Measurements from ENCODE around the gene EYS. TPM values are rescaled to one million over a fixed set of nuclear protein-coding genes. Genes with fewer than 3 reads are reported as not detected.
"Not testable (repeated sequence)": the region's sequence is repeated elsewhere in the genome, so short reads cannot be mapped to it uniquely, and the experiment has no call there.

Gene EYS
- total RNA-seq, 2 experiments from 2014 or later: not detected

DNA sequence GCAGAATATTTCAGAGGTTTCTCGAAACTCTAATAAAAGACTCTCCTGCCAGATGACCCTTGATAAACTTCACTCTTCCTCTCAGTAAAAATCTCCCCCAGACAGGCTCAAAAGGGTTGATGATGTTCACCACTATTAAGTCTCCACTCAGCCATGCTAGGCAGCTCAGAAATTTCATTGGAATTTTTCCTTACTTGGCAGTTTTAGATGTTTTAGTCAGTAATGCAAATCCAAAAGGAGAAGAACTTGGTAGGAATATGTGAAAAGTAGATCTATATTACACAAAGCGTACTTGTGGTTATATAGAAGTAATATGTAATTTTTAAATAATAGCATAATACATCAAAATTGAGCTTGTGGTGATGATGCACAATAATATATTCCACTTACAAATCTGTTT lies 1738.4 kb downstream of the EYS start:
- POLR2A ChIA-PET: interaction anchor here (0.6 kb wide), 1 partner anchor 48 kb away, joined by 4 read pairs; no protein-coding TSS in a partner anchor
- DNase-seq (no peak), ATAC-seq (no peak)
- no peaks in the 10 kb centered on the region for H3K4me1 Mint-ChIP-seq
- intact Hi-C loops (cut with DNase I, micrococcal nuclease): no loop called here
- H3K27me3 Mint-ChIP-seq: no peaks in the 10 kb centered on the region
- CTCF ChIA-PET: interaction anchor here (1.1 kb wide), 1 partner anchor 44 kb away, joined by 3 read pairs; no protein-coding TSS in a partner anchor
- H3K27ac Mint-ChIP-seq: no peak overlapping the region
- no peaks in the 10 kb centered on the region for H3K9me3 Mint-ChIP-seq (ENCODE audit: low read depth)
- H3K36me3 Mint-ChIP-seq (ENCODE audit: low read depth): no peaks in the 10 kb centered on the region
- H3K4me3 Mint-ChIP-seq: no peak overlapping the region

DNA sequence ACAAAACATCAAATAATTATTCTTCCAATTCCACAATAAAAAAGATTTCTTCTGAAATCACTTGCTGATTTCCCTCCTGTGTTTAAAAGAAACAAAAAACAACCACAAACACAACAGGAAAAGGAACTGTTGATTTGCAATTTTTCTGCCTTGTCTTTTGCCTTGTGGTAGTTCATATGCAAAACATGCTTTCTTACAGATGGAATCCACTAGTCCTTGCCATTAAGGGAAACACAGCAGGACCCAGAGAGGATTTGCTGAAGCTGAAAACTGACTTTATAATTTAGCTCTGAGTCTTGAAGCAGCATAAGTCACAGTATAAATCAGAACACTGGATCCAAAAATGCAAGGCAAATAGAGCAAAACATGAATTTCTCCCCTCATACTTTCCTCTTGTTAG lies 1742.7 kb downstream of the EYS start:
- DNase-seq: no peak
- Mint-ChIP-seq H3K27ac (no peak overlapping the region), H3K9me3 (ENCODE audit: low read depth) (no peaks in the 10 kb centered on the region), H3K4me1 (no peaks in the 10 kb centered on the region), H3K27me3 (no peaks in the 10 kb centered on the region), H3K36me3 (ENCODE audit: low read depth) (no peaks in the 10 kb centered on the region), H3K4me3 (no peak overlapping the region)
- POLR2A ChIA-PET: interaction anchor here (0.7 kb wide), 1 partner anchor 33 kb away, joined by 5 read pairs; no protein-coding TSS in a partner anchor
- intact Hi-C loops (cut with DNase I, micrococcal nuclease): no loop called here
- no peak for ATAC-seq
- CTCF ChIA-PET: no interaction called here

DNA sequence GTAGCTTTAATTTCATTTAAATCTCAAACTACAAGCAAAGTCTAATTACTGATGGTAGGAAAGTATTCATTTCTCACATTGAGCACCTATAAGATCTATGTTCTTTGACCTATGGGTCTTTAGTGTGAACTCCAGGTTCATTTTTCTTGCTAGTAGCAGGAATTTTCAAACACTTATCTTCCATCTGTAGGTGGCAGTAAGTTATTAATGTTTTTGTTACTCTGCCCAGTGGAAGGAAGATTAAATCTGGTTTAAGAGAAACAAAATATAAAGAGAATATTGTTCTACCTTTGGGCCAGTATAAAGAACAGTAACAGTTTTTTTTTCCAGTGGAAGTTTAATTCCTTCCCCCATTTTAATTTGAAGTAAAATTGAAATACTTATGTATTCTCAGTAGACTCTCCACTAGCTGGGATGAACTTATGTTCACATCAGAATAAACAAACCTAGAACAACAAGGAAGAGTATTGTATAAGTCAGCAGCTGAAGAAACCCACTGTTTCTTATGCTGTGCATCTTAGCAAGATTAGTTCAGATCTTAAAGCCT lies 1743.2 kb downstream of the EYS start:
- ATAC-seq (no peak), DNase-seq (no peak)
- Mint-ChIP-seq H3K27me3 (no peaks in the 10 kb centered on the region), H3K9me3 (ENCODE audit: low read depth) (no peaks in the 10 kb centered on the region), H3K4me3 (no peak overlapping the region), H3K4me1 (no peaks in the 10 kb centered on the region), H3K27ac (no peak overlapping the region), H3K36me3 (ENCODE audit: low read depth) (no peaks in the 10 kb centered on the region)
- intact Hi-C loops (cut with DNase I, micrococcal nuclease): no loop called here
- ChIA-PET POLR2A (interaction anchor here (0.7 kb wide), 1 partner anchor 33 kb away, joined by 5 read pairs; no protein-coding TSS in a partner anchor), CTCF (no interaction called here)

DNA sequence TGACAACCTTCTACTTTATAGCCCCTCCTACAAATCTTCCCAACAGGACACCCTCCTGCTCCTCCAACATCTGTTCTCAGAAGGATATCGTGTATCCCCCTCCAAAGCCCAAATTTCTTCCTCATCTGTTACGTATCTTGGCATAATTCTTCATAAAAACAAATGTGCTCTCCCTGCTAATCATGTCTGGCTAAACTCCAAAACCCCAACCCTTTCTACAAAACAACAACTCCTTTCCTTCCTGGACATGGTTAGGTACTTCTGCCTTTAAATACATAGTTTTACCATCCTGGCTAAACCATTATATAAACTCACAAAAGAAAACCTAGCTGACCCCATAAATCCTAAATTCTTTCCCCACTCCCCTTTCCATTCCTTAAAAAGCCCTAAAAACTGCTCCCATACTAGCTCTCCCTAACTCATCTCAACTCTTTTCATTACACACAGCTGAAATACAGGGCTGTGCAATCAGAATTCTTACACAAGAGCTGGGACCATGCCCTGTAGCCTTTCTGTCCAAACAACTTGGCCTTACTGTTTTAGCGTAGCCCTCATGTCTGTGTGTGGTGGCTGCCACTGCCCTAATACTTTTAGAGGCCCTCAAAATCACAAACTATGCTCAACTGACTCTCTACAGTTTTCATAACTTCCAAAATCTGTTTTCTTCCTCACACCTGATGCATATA lies 1753.5 kb downstream of the EYS start:
- H3K36me3 Mint-ChIP-seq (ENCODE audit: low read depth); H3K9me3 Mint-ChIP-seq (ENCODE audit: low read depth); intact Hi-C loops (cut with DNase I, micrococcal nuclease); DNase-seq; ATAC-seq; H3K27me3 Mint-ChIP-seq; H3K4me1 Mint-ChIP-seq; CTCF ChIA-PET; H3K4me3 Mint-ChIP-seq; H3K27ac Mint-ChIP-seq; POLR2A ChIA-PET: not testable (repeated sequence)

DNA sequence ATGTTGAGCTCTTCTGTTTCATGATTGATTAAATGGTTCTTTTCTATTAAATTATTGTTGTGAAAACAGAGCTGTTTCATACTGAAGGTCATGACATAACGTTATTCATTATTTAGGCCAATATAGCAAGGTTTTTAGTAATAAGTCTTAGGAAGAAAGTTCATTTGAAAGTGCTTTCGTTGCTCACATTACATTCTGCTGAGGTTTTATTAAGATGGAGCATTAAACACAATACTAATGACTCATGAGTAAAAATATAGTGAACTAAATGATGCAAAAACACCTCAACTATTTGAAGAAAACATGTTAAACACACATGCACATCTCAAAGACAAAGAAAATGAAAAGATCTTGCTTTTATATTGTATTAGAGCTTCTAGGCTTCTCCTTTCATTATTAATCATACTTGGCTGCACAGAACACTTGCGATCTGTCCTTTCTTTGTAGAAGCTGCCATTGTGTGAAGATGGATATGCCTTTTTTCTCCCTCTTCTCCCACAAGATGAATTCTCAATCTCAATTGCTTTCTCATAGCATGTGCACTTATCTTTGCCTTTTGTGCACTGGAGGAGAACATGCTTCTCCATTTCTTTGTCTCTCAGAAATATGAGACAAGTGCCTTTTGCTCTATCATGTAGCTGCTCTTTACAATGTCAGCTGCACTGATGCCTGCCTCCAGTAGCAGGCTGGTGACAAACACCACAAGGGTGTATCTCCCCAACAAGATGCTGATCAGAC lies 1759.1 kb downstream of the EYS start:
- CTCF ChIA-PET: interaction anchor here (1.3 kb wide), 1 partner anchor 10 kb away, joined by 4 read pairs; no protein-coding TSS in a partner anchor
- Mint-ChIP-seq H3K27ac (no peak overlapping the region), H3K36me3 (ENCODE audit: low read depth) (no peaks in the 10 kb centered on the region), H3K4me1 (no peaks in the 10 kb centered on the region), H3K4me3 (no peak overlapping the region), H3K27me3 (no peaks in the 10 kb centered on the region), H3K9me3 (ENCODE audit: low read depth) (no peaks in the 10 kb centered on the region)
- POLR2A ChIA-PET: no interaction called here
- ATAC-seq (no peak), DNase-seq (no peak)
- intact Hi-C loops (cut with DNase I, micrococcal nuclease): no loop called here

DNA sequence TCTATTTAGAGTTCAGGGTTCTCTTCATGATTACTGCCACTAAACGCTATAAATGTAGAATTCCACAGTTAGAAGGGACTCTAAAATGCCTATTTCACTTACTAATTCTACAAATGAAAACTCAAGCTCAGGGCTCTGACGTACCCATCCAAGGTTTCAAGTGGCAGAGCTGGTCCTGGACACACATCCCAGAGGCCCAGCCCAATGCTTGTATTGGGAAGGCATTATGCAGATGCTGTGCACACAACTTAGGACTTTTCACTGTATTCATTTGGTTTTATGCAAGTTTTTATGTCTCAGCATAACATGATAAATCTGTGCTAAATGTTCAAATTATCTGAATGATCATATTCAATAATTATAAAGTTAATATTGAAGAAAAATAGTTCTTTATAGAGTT lies 1761.0 kb downstream of the EYS start:
- ChIA-PET POLR2A (no interaction called here), CTCF (no interaction called here)
- no peaks in the 10 kb centered on the region for H3K4me1 Mint-ChIP-seq
- ATAC-seq (no peak), DNase-seq (no peak)
- intact Hi-C loops (cut with DNase I, micrococcal nuclease): no loop called here
- H3K36me3 Mint-ChIP-seq (ENCODE audit: low read depth): no peaks in the 10 kb centered on the region
- H3K9me3 Mint-ChIP-seq (ENCODE audit: low read depth): no peaks in the 10 kb centered on the region
- H3K27me3 Mint-ChIP-seq: no peaks in the 10 kb centered on the region
- no peak overlapping the region for H3K27ac Mint-ChIP-seq
- no peak overlapping the region for H3K4me3 Mint-ChIP-seq

DNA sequence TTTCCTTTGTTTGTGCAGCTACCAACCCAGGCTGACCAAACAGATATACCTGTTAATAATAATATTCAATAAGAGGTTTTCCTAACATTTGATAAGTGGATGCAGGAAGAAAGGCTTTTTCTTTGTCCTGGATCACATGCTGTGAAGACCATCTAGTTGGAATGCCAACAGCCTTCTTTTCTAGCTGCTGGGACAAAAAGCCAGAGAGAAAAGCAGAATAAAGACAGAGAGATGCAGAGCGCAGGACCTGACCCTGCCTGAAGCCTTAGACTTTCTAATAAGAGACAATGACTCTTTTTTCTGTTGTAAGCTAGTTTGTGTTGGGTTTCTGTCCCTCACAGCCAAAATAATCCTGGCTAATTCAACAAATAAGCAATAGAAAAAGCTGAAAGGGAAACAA lies 1763.2 kb downstream of the EYS start:
- no peaks in the 10 kb centered on the region for H3K36me3 Mint-ChIP-seq (ENCODE audit: low read depth)
- no peaks in the 10 kb centered on the region for H3K9me3 Mint-ChIP-seq (ENCODE audit: low read depth)
- no peak overlapping the region for H3K4me3 Mint-ChIP-seq
- DNase-seq (no peak), ATAC-seq (no peak)
- intact Hi-C loops (cut with DNase I, micrococcal nuclease): no loop called here
- CTCF ChIA-PET: no interaction called here
- no peaks in the 10 kb centered on the region for H3K4me1 Mint-ChIP-seq
- H3K27me3 Mint-ChIP-seq: no peaks in the 10 kb centered on the region
- no peak overlapping the region for H3K27ac Mint-ChIP-seq
- POLR2A ChIA-PET: no interaction called here

DNA sequence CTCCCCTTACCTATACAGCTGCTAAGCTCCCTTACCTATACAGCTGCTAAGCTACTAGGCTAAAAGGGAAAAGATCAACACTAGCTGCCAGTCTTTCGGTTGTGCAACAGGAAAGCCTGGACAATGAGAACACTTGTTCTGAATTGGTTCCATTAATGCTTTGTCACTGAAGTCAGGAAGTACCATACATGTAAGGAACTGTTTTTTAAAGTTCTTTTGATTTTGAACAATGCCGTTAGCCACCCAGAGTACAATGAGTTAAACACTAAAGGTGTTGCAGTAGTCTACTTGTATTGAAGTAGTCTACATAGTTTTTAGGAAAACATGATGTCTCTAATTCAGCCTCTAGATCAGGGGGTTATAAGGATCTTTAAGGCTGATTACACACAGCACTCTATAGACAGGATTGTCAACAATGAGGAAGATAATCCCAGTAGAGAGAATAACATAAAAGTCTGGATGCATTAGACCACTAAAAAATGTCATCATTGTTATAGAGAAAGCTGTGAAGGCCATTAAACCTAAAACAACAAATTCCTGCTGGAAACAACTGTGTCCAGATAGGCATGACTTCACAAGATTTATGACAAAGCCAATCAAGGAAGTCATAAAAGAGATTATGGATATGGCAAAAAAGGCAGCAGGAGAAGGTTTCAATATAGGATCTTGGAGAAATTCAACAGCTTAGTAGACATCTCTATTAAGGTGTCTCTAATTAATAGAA lies 1765.1 kb downstream of the EYS start:
- no peaks in the 10 kb centered on the region for H3K4me1 Mint-ChIP-seq
- ATAC-seq (no peak), DNase-seq (no peak)
- no peaks in the 10 kb centered on the region for H3K36me3 Mint-ChIP-seq (ENCODE audit: low read depth)
- H3K27me3 Mint-ChIP-seq: no peaks in the 10 kb centered on the region
- ChIA-PET POLR2A (no interaction called here), CTCF (no interaction called here)
- no peaks in the 10 kb centered on the region for H3K9me3 Mint-ChIP-seq (ENCODE audit: low read depth)
- intact Hi-C loops (cut with DNase I, micrococcal nuclease): no loop called here
- H3K4me3 Mint-ChIP-seq: no peak overlapping the region
- H3K27ac Mint-ChIP-seq: no peak overlapping the region

DNA sequence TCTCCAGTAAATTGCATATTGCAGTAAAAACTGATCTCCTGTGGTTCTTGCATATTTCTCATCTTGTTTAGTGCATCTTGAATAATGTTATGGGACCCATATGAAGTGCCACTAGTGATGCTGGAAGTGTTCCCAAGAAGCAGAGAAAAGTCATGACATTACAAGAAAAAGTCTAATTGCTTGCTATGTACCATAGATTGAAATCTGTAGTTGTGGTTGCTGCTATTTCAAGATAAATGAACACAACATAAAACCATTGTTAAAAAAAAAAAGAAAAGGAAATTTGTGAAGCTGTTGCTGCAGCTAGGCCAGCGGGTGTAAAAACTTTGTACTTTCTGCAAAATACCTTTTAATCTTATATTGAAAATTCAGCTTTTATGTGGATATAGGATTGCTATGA lies 1767.0 kb downstream of the EYS start:
- POLR2A ChIA-PET: no interaction called here
- no peaks in the 10 kb centered on the region for H3K36me3 Mint-ChIP-seq (ENCODE audit: low read depth)
- H3K4me1 Mint-ChIP-seq: no peaks in the 10 kb centered on the region
- no peak overlapping the region for H3K27ac Mint-ChIP-seq
- H3K9me3 Mint-ChIP-seq (ENCODE audit: low read depth): no peaks in the 10 kb centered on the region
- CTCF ChIA-PET: no interaction called here
- H3K27me3 Mint-ChIP-seq: no peaks in the 10 kb centered on the region
- DNase-seq (no peak), ATAC-seq (no peak)
- H3K4me3 Mint-ChIP-seq: no peak overlapping the region
- intact Hi-C loops (cut with DNase I, micrococcal nuclease): no loop called here

DNA sequence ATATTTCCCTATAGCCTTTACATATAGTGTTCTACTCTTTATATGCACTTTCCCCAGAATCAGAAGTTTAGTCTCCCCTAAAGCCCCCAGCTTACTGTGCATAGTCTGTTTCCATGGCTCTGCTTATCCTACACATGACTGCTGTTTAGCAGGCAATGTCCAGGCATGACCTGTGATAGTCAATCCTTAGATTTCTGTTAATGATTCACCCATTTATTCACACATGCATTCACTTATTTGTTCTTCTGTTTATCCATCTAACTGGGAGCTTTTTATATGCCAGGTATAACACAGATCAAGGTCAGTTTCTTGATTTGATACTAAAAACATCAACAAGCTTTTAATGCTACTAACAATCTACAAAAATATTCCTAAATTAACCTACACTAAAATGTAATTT lies 1770.6 kb downstream of the EYS start:
- ChIA-PET POLR2A (no interaction called here), CTCF (no interaction called here)
- no peaks in the 10 kb centered on the region for H3K9me3 Mint-ChIP-seq (ENCODE audit: low read depth)
- no peaks in the 10 kb centered on the region for H3K36me3 Mint-ChIP-seq (ENCODE audit: low read depth)
- ATAC-seq (no peak), DNase-seq (no peak)
- H3K27ac Mint-ChIP-seq: no peak overlapping the region
- no peaks in the 10 kb centered on the region for H3K4me1 Mint-ChIP-seq
- no peaks in the 10 kb centered on the region for H3K27me3 Mint-ChIP-seq
- intact Hi-C loops (cut with DNase I, micrococcal nuclease): no loop called here
- no peak overlapping the region for H3K4me3 Mint-ChIP-seq

DNA sequence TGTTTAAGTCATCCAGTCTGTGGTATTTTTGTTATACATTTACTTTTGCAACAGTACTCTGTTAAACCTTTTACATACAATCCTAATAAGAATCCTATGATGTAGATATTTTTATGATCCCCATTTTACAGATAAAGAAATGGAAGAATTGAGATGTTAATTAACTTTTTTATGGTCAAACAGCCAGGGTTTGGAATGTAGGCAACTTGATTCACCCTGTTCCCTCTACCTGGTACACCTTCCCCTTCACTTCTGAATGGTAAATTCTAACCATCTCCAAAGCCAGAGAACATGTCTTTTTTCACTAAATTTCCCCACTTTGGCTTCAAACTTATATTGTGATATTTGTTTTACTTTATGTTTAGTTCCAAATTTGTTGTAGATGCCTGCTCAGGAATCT lies 1771.3 kb downstream of the EYS start:
- ChIA-PET POLR2A (no interaction called here), CTCF (no interaction called here)
- H3K27ac Mint-ChIP-seq: no peak overlapping the region
- ATAC-seq: no peak
- no peaks in the 10 kb centered on the region for H3K4me1 Mint-ChIP-seq
- H3K9me3 Mint-ChIP-seq (ENCODE audit: low read depth): no peaks in the 10 kb centered on the region
- H3K27me3 Mint-ChIP-seq: no peaks in the 10 kb centered on the region
- H3K4me3 Mint-ChIP-seq: no peak overlapping the region
- DNase-seq: no peak
- intact Hi-C loops (cut with DNase I, micrococcal nuclease): no loop called here
- no peaks in the 10 kb centered on the region for H3K36me3 Mint-ChIP-seq (ENCODE audit: low read depth)

DNA sequence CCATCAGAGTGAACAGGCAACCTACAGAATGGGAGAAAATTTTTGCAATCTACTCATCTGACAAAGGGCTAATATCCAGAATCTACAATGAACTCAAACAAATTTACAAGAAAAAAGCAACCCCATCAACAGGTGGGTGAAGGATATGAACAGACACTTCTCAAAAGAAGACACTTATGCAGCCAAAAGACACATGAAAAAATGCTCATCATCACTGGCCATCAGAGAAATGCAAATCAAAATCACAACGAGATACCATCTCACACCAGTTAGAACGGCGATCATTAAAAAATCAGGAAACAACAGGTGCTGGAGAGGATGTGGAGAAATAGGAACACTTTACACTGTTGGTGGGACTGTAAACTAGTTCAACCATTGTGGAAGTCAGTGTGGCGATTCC lies 1773.1 kb downstream of the EYS start:
- DNase-seq; H3K9me3 Mint-ChIP-seq (ENCODE audit: low read depth); POLR2A ChIA-PET; H3K4me3 Mint-ChIP-seq; H3K27me3 Mint-ChIP-seq; ATAC-seq; H3K4me1 Mint-ChIP-seq; intact Hi-C loops (cut with DNase I, micrococcal nuclease); CTCF ChIA-PET; H3K36me3 Mint-ChIP-seq (ENCODE audit: low read depth); H3K27ac Mint-ChIP-seq: not testable (repeated sequence)
